ENCODE results near the gene SLC12A5.

The SLC12A5 gene

DNA sequence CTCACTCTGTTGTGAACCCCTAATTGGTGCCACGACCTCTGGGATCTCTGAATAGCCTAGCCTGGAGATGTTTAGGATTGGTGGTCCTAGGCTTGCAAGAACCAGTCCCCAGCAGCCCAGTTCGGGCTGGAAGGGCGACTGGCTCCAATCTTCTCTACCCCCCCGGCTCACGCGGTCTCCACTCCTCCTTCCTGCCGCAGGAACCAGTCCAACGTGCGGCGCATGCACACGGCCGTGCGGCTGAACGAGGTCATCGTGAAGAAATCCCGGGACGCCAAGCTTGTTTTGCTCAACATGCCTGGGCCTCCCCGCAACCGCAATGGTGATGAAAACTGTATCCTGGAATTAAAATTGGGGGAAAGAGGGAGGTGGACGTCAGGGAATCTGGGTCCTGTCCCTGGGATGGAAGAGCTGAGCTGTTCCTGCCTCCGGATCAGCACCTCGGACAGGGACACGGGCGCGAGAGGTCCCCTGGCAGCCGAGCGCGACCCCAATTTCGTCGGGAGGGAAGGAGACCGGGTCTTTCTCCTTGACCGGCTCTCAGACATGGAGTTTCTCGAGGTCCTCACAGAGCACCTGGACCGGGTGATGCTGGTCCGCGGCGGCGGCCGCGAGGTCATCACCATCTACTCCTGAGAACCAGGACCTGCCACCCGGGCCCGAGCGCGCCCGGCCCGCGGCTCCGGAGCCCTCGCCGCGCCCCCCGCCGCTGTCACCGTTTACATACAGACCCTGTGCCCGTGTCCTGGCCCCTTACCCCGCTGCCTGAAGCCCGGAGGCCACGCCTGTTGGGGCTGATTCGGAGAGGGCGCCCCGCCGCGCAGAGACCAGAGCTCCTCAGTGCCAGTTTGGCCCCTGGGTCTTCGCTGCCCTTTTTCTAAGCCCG, 28.2 kb downstream of the SLC12A5 start:
- no peak for DNase-seq

DNA sequence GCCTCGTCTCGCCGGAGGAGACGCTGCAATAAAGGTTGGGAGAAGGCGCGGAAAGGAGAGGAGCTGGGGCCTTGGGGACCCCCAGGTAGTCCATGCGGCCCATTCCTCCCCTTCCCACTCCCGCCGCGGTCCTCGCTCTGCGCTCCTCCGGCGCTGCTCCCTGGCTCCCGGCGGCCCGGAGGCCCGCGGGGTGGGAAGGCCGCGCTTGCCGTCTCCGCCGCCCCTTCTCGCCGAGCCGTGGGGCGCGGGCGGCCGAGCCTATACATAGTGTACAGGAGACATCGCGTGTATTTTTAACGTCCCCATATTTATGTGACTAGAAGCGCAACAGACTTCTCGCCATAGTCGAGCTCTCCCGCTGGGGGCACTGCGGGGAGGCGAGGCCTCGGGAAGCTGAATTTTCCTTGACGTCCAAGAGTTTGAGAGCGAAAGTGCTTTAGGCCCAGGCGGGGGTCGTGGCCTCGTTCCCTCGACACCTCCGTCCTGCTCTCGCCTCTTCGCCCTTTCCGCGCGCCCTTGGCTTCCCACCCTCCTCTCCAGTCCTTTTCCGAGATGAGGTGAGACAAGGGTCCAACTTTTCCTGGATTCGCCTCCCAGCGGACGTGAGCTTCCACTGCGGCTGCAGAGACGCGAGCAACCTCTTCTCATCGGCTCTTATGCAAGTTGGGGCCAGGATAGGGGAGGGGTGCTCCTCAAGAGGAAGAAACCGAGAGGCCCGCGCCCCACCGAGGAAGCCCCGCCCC, 29.0 kb downstream of the SLC12A5 start:
- no peak for DNase-seq

GRCh38 chr20:46058599-46059281, 29.7 kb downstream of the SLC12A5 start:
- no peak for DNase-seq

DNA sequence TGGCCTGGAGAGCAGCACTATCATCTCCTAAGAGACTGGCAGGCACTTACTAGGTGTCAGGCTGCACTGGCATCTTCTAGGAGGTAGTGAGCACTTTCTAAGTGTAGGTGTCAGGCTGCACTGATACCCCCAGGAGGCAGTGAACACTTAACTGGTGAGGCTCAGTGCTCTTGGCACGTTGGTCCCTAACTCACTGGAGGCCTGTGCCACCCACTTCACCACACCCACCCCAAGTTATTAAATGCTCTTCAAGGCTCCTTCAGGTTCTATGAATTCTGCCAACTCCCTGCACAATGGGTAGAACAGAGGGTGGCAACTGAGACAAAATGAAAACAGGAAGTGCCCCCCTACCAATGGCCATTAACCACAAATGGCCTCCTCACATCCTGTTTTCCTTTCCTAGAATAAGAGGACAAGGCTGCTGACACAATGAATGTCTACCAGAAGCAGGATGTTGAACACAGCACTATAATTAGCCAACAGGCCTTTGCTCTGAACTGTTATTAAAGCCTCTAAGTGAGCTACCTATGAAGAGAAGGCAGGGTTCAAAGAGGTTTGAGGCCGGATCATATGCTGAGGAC, 31.4 kb downstream of the SLC12A5 start:
- DNase-seq = no peak

GRCh38 chr20:46060975-46061374, 32.0 kb downstream of the SLC12A5 start:
- DNase-seq = no peak

- peak in 1 of 2 experiments; percentile 61 for DNase-seq
Measured at GRCh38 chr20:46062151-46062550, 33.1 kb downstream of the SLC12A5 start.

GRCh38 chr20:46062621-46063020, 33.6 kb downstream of the SLC12A5 start:
- DNase-seq = no peak

DNA sequence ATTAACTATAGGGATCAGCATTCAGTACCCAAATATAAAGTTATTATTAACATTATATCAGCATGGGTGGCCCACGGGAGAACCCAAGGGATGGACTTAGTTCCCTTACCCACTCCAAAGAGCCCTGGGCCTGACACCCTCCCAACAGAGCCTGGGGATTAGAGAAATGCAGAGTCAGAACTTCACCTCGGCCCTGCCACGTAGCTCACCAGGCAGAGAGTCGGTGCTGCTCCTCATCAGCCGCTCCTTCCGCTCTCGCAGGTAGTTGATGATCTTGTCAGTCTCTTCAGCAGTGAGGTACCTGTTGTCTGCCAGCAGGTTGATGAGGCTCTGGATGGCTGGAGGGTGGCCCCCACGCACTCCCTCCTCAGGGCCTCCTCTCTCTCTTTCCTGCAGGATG, 34.1 kb downstream of the SLC12A5 start:
- no peak for DNase-seq

GRCh38 chr20:46063652-46064054, 34.6 kb downstream of the SLC12A5 start:
- DNase-seq = peak in 1 of 2 experiments; percentile 7

DNA sequence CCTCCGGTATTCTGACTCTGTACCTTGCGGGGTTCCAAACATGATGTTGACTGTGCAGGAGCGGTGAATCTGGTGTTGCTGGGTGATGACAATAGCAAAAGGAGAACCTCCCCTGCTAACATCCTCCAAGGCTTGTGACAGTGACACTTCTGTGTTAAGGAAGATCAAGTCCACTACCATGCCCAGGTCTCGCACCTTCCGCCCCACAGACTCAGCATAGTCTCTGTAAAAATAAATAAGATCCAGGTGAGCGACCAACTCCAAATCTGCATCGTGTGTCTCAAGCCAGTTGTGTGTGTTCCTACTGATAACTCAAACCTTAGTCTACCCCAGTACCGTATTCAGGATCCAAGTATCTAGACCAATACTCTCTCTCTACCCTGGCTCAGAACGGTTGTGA, 36.0 kb downstream of the SLC12A5 start:
- no peak for DNase-seq

DNA sequence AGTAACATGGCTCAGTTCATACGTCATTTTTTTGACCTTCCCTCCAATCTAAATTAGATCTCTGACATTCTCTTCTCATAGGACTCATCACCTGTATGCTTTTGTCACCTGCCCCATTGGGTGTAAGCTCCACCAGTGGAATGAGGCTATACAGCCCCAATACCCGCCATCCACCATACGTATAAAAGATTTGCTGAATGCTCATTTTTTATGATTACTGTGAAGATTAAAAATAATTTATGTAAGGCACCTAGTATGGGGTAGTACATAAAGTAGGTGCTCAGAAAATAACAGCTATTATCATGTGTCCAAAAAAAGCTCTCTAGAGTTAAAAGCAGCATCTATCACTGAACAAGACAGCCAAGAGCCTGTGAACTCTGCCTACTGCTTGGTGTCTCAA, 36.7 kb downstream of the SLC12A5 start:
- DNase-seq = no peak

- no peak for DNase-seq
Measured at GRCh38 chr20:46070215-46070900, 41.3 kb downstream of the SLC12A5 start.

DNA sequence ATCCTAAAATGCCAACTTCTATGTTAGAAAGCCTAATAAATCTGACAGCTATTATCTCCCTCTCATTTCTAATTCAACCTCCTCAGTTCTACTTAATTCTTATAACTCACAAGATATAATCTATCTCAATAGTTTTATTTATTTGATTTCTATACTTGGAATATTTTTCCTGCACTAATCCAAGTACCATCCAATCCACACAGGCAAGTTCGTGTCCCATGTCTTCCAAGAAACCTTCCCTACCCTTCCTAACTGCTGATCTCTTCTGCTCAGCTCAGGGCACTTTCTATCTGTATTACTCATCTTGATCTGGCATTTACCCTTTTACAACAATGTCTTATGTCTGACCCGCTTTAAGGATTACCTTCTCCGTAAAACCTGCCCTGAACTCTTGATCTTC, 42.6 kb downstream of the SLC12A5 start:
- DNase-seq = no peak

GRCh38 chr20:46073024-46073423, 44.0 kb downstream of the SLC12A5 start:
- DNase-seq = no peak

DNA sequence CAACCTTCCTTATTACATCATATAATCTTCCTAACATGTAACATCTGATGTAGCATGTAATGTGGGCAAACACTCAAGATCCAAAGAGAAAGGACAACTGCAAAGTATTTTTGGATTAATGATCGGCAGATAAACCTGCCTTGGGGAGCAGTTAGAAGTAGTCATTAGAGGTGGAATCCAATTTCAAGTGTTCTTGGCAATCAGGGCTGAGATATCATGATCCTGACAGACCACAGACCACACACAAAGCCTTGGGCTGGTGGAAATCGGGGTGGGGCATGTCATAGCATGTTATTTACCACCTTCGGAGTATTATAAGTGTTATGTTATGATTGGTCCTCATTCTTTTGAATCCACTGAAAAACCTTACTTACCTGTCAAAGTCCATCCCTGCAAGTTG, 44.4 kb downstream of the SLC12A5 start:
- no peak for DNase-seq

GRCh38 chr20:46074006-46074405, 45.0 kb downstream of the SLC12A5 start:
- DNase-seq = no peak

- DNase-seq = no peak
Measured at GRCh38 chr20:46076806-46077205, 47.8 kb downstream of the SLC12A5 start.

DNA sequence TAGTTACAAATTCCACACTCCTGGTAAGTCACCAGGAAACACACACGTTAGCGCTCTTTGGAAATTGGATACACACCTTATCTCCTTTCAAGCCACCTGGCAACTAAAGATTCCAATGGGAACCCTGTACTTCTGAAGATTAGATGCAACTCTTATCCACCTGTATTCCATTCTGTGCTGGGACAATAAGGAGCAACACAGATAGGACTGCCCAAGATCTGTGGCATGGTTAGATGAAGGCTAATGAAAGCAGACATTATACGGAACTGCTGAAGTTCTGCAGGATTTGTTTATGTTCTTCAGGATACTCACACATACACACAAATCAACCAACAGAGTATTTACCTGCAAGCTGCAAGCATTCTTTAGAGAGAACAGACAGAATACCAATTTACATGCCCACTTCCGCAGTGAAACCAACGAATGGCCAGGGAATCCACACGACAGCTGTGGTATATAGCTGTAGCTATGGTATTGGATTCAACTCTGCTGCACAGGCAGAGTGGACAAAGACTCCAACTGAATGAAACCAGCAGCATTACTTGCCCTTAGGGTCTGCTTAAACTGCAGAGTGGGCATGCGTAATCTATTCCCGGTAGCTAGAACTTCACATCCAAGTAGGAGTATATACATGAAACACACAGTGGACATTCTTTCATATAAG, 48.8 kb downstream of the SLC12A5 start:
- no peak for DNase-seq

DNA sequence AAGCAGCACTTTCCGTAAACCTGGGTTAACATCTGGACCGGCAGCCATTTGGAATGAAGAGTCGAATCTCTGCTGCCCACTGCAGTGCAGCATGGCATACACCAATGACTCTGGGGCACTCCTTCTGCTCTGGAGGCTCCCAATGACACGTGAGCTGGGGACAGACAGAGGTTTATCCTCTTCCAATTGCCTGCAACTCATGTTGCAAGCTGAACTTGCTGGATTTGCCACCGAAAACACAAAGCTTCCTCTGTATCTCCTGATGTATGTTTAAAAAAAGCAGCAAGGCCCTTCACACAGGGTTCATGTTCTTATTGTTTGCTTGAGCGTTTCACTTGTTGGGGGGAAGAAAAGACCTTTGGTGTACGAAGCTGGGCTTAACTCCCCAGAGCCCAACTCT, 49.9 kb downstream of the SLC12A5 start:
- no peak for DNase-seq

DNA sequence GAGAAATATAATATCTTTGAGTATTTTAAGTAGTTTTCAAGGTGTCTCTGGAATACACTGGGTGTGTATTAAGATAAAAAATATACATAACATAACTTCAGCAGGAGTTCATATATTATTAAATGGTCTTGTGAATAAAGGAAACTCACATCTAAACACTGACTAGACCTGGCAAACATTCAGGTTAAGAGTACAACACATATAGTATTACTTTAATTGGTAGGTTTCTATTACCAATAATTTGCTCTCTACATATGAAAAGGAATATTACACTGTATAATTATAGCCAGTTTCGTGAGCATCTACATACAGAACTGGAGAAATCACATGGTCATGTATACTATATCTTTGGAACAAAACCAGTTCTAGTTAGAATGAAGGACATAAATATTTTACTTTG, 52.1 kb downstream of the SLC12A5 start:
- DNase-seq = no peak

DNA sequence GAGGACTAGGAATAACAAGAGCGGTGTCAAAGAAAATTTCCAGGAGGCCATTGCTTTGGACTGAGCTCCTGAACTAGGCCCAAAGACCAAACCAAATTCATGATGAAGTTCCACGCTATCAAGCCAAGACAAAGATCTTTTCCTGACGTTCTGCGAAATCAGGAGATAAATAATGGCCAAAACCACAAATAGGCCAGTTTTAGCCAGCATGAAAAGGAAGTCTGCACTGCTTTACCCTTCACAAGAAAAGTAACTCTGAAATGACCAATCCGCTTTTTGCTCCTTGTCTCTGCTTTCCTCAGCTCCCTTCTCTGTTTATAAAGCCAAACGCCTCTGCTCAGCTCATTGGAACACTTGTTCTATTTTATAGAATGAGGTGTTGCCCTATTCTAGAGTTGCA, 54.1 kb downstream of the SLC12A5 start:
- no peak for DNase-seq

- no peak for DNase-seq
Measured at GRCh38 chr20:46083531-46084061, 54.6 kb downstream of the SLC12A5 start.
